ENCODE measurements around the gene ADI1. TPM values are rescaled to one million over a fixed set of nuclear protein-coding genes. Genes with fewer than 3 reads are reported as not detected.

Gene ADI1
- total and polyA plus RNA-seq, 2 of the 4 experiments (the other 2 are of a cell fraction), result 43.2 to 46.0 TPM

- H3K79me1 ChIP-seq (ENCODE audit: low read depth in 1 of 2, low read length in 2 of 2), result peaks cover 9 to 15% of the 10 kb centered on the region in 2 experiments
- H3K4me3 ChIP-seq (ENCODE audit: insufficient read depth, low read depth, low read length), result no peak overlapping the region
- H3K4ac ChIP-seq (ENCODE audit: low read depth, low read length), result no peak overlapping the region
- no peak for ATAC-seq (ENCODE audit: low read depth)
- H2AK9ac ChIP-seq (replicated peaks; ENCODE audit: low read depth, low read length, poor library complexity), result no peak overlapping the region
- H4K20me1 ChIP-seq (ENCODE audit: insufficient read depth, low read length), result no peaks in the 10 kb centered on the region
- ChIA-PET CTCF (interaction anchor here (1.0 kb wide), 1 partner anchor 10 kb away, joined by 3 read pairs; no protein-coding TSS in a partner anchor), POLR2A (ENCODE audit: unreplicated experiment) (no interaction called here)
- dilution Hi-C loops (cut with HindIII; ENCODE audit: low sequenced_read_pairs, unreplicated experiment) (no loop called here), in situ Hi-C loops (cut with MboI; ENCODE audit: low sequenced_read_pairs) (no loop called here), intact Hi-C loops (cut with micrococcal nuclease) (no loop called here)
- no peak overlapping the region for H3K27ac ChIP-seq (ENCODE audit: insufficient read depth, low read length)
- peaks cover 8% of the 10 kb centered on the region; the same call in 1 of the 2 replicates for H3K9me1 ChIP-seq (ENCODE audit: insufficient read depth, low read length)
- H4K91ac ChIP-seq (ENCODE audit: insufficient read depth, low read depth, low read length), result no peak overlapping the region
- H2AFZ ChIP-seq (replicated peaks; ENCODE audit: low read length, poor library complexity), result no peak overlapping the region
- no peak overlapping the region for H2BK20ac ChIP-seq (ENCODE audit: low read depth, low read length)
- no peak overlapping the region for H3K4me2 ChIP-seq (ENCODE audit: low read depth, low read length)
- 100% methylated on average over 1 of the region's 5 CpGs; no CpG with 5 or more reads in 1 of the 2 experiments for WGBS, 2 experiments (ENCODE audit: extremely low coverage in 2 of 2, insufficient read length in 1 of 2)
- no peak overlapping the region for H3K23ac ChIP-seq (ENCODE audit: low read depth, low read length)
- no peaks in the 10 kb centered on the region for H3K27me3 ChIP-seq (ENCODE audit: control insufficient read depth, insufficient read depth, low read length)
- H3K9me3 ChIP-seq (ENCODE audit: control insufficient read depth, insufficient read depth, low read length), result no peaks in the 10 kb centered on the region
- no peak for TF ChIP-seq FOS (IDR thresholded peaks at IDR 0.05; ENCODE audit: low read depth, low read length)
- TF ChIP-seq USF2 (IDR thresholded peaks at IDR 0.05; ENCODE audit: low read depth, low read length), result no peak
- no peak for TF ChIP-seq CEBPB (IDR thresholded peaks at IDR 0.05; ENCODE audit: low read depth, low read length)
- no peak for TF ChIP-seq RFX5 (IDR thresholded peaks at IDR 0.05; ENCODE audit: low read depth, low read length)
- no peak for TF ChIP-seq MXI1 (IDR thresholded peaks at IDR 0.05; ENCODE audit: borderline replicate concordance, low read depth, low read length)
- TF ChIP-seq MAZ (IDR thresholded peaks at IDR 0.05; ENCODE audit: borderline replicate concordance, low read depth, low read length), result no peak
- no peak for TF ChIP-seq RAD21 (IDR thresholded peaks at IDR 0.05; ENCODE audit: low read length)
- TF ChIP-seq BHLHE40 (IDR thresholded peaks at IDR 0.05; ENCODE audit: low read depth, low read length), result no peak
- no peak for TF ChIP-seq SMC3 (IDR thresholded peaks at IDR 0.05; ENCODE audit: low read depth, low read length)
- TF ChIP-seq CTCF (conservative IDR thresholded peaks at IDR 0.05; ENCODE audit: low read depth, low read length), result no peak
- no peak for TF ChIP-seq NFE2L2 (IDR thresholded peaks at IDR 0.05; ENCODE audit: low read depth, low read length)
- TF ChIP-seq RCOR1 (IDR thresholded peaks at IDR 0.05; ENCODE audit: insufficient replicate concordance, low read length), result no peak
- TF ChIP-seq POLR2A (IDR thresholded peaks at IDR 0.05; ENCODE audit: low read depth, low read length), result no peak
- TF ChIP-seq MAFK (IDR thresholded peaks at IDR 0.05; ENCODE audit: low read depth, low read length), result no peak
- TF ChIP-seq ELK1 (IDR thresholded peaks at IDR 0.05; ENCODE audit: borderline replicate concordance, low read depth, low read length), result no peak
- H3K36me3 ChIP-seq (ENCODE audit: control insufficient read depth, insufficient read depth, low read length), result peaks cover 2% of the 10 kb centered on the region; the same call in 1 of the 2 replicates
- no peak for DNase-seq
- no TSS peak for BruUV-seq (replicated peaks)
- H2BK5ac ChIP-seq (ENCODE audit: low read depth, low read length, poor library complexity, severe bottlenecking), result no peak overlapping the region
- H4K8ac ChIP-seq (ENCODE audit: low read depth in 2 of 2, low read length in 2 of 2), result no peak overlapping the region
- no peak overlapping the region for H4K5ac ChIP-seq (ENCODE audit: low read depth, low read length)
- no peak overlapping the region for H3K9ac ChIP-seq (ENCODE audit: low read depth, low read length)
- H3K4me1 ChIP-seq (ENCODE audit: control insufficient read depth, insufficient read depth, low read length), result no peaks in the 10 kb centered on the region
- no peak overlapping the region for H2AK5ac ChIP-seq (ENCODE audit: low read depth, low read length)
- H2BK15ac ChIP-seq (ENCODE audit: low read depth, low read length), result no peak overlapping the region
- H3K56ac ChIP-seq (ENCODE audit: extremely low read depth, insufficient read depth, low read length), result no peak overlapping the region
- H3K14ac ChIP-seq (replicated peaks; ENCODE audit: low read depth, low read length), result no peak overlapping the region
- no peak overlapping the region for H3K18ac ChIP-seq (ENCODE audit: low read depth, low read length)
- no peak overlapping the region for H2BK120ac ChIP-seq (ENCODE audit: low read depth, low read length)
These were observed 44.2 kb upstream of the ADI1 start for GRCh38 chr2:3563521-3563976.

All from IMR-90 (cell line).